OCI-LY3 (cell line): ENCODE measurements around the gene PAK1.

ENCODE experiments used
- H2AFZ ChIP-seq: fragments of 200-600, 300-600 bp; shearing (Covaris generic); 2 replicates; pipeline ENCODE4 v1.6.0; 2014; ENCODE audit warnings: antibody characterized with exemption, low read depth, low read length
- H3K27ac ChIP-seq: fragments of 200-600, 300-600 bp; sonication (generic); 2 replicates; pipeline ENCODE4 v1.5.1; 2014; ENCODE audit warnings: mild to moderate bottlenecking, low read length, moderate library complexity, mixed read lengths
- H3K27me3 ChIP-seq: fragments of 200-600, 300-600 bp; sonication (generic); 2 replicates; pipeline ENCODE4 v1.6.1; 2014; ENCODE audit warnings: low read depth, low read length, mixed read lengths
- H3K36me3 ChIP-seq: fragments of 200-600, 300-600 bp; sonication (generic); replicated peaks from 2 replicates; pipeline ENCODE3; 2014; ENCODE audit warnings: low read depth, low read length, mixed read lengths
- H3K4me1 ChIP-seq: fragments of 300-600, 200-600 bp; sonication (generic); 2 replicates; pipeline ENCODE4 v1.6.1; 2014; ENCODE audit warnings: low read length, mixed read lengths
- H3K4me2 ChIP-seq: fragments of 200-600, 300-600 bp; sonication (generic); 2 replicates; pipeline ENCODE4 v1.6.1; 2014; ENCODE audit warnings: low read length, mixed read lengths
- H3K4me3 ChIP-seq: fragments of 300-600, 200-600 bp; sonication (generic); 2 replicates; pipeline ENCODE4 v1.5.1; 2014; ENCODE audit warnings: antibody characterized with exemption, mild to moderate bottlenecking, low read length, moderate library complexity
- H3K79me2 ChIP-seq: fragments of 300-600, 200-600 bp; shearing (Covaris generic); 2 replicates; pipeline ENCODE4 v1.6.1; 2014; ENCODE audit warnings: mild to moderate bottlenecking, low read length, mixed read lengths
- H3K9ac ChIP-seq: fragments of 300-600, 200-600 bp; shearing (Covaris generic); 2 replicates; pipeline ENCODE4 v1.6.0; 2014; ENCODE audit warnings: mild to moderate bottlenecking, low read length, moderate library complexity
- H3K9me3 ChIP-seq: fragments of 200-600, 300-600 bp; shearing (Covaris generic); 2 replicates; pipeline ENCODE4 v1.6.1; 2014; ENCODE audit warnings: low read length, mixed read lengths; ENCODE audit not compliant: insufficient read depth
- H4K20me1 ChIP-seq: fragments of 200-600, 300-600 bp; sonication (generic); 2 replicates; pipeline ENCODE4 v1.6.1; 2016; ENCODE audit warnings: low read length, mixed read lengths; ENCODE audit not compliant: insufficient read depth
- CTCF ChIP-seq: fragments of 200-600, 300-600 bp; sonication (generic); IDR thresholded peaks from 2 replicates; pipeline ENCODE4 v1.5.1; 2014; ENCODE audit warnings: antibody characterized with exemption, low read length, low read depth
- EZH2phosphoT487 ChIP-seq: fragments of 200-600 bp; shearing (Covaris generic); IDR thresholded peaks from 2 replicates; pipeline ENCODE4 v1.6.1; 2018; ENCODE audit warnings: antibody characterized with exemption, mixed run types, low read depth

Gene PAK1

GRCh38 chr11:77332259-77332658, 141.6 kb downstream of the PAK1 start:
- Histone ChIP-seq H3K79me2 (no peaks in the 10 kb centered on the region), H3K4me1 (no peaks in the 10 kb centered on the region), H3K36me3 (peaks cover 19% of the 10 kb centered on the region), H3K9me3 (no peaks in the 10 kb centered on the region), H4K20me1 (no peaks in the 10 kb centered on the region), H3K4me2 (no peak overlapping the region), H3K27me3 (no peaks in the 10 kb centered on the region), H2AFZ (no peak overlapping the region), H3K9ac (no peak overlapping the region), H3K4me3 (no peak overlapping the region), H3K27ac (no peak overlapping the region)
- no peak for TF ChIP-seq CTCF
- TF ChIP-seq EZH2phosphoT487: no peak

GRCh38 chr11:77325159-77325558, 148.7 kb downstream of the PAK1 start:
- H3K79me2 ChIP-seq: no peaks in the 10 kb centered on the region
- peaks cover 26% of the 10 kb centered on the region for H3K36me3 ChIP-seq
- no peak overlapping the region for H3K9ac ChIP-seq
- no peak overlapping the region for H2AFZ ChIP-seq
- no peaks in the 10 kb centered on the region for H4K20me1 ChIP-seq
- H3K4me3 ChIP-seq: no peak overlapping the region
- no peak for TF ChIP-seq CTCF
- no peak for TF ChIP-seq EZH2phosphoT487
- no peaks in the 10 kb centered on the region for H3K27me3 ChIP-seq
- H3K4me1 ChIP-seq: no peaks in the 10 kb centered on the region
- no peaks in the 10 kb centered on the region for H3K9me3 ChIP-seq
- H3K4me2 ChIP-seq: no peak overlapping the region
- H3K27ac ChIP-seq: no peak overlapping the region

GRCh38 chr11:77324508-77324907, 149.4 kb downstream of the PAK1 start:
- Histone ChIP-seq H3K79me2 (no peaks in the 10 kb centered on the region), H3K4me3 (no peak overlapping the region), H3K36me3 (peaks cover 26% of the 10 kb centered on the region), H4K20me1 (no peaks in the 10 kb centered on the region), H2AFZ (no peak overlapping the region), H3K27ac (no peak overlapping the region), H3K9ac (no peak overlapping the region), H3K9me3 (no peaks in the 10 kb centered on the region), H3K4me2 (no peak overlapping the region), H3K27me3 (no peaks in the 10 kb centered on the region), H3K4me1 (no peaks in the 10 kb centered on the region)
- TF ChIP-seq EZH2phosphoT487 (no peak), CTCF (no peak)

- Histone ChIP-seq H3K4me3 (no peak overlapping the region), H3K4me2 (no peak overlapping the region), H4K20me1 (no peaks in the 10 kb centered on the region), H3K9ac (no peak overlapping the region), H3K9me3 (no peaks in the 10 kb centered on the region), H2AFZ (no peak overlapping the region), H3K79me2 (no peaks in the 10 kb centered on the region), H3K27ac (no peak overlapping the region), H3K27me3 (no peaks in the 10 kb centered on the region), H3K36me3 (peaks cover 26% of the 10 kb centered on the region), H3K4me1 (no peaks in the 10 kb centered on the region)
- TF ChIP-seq CTCF (no peak), EZH2phosphoT487 (no peak)
Observed at GRCh38 chr11:77322926-77323590, 150.8 kb downstream of the PAK1 start.
